DMS114 treated with DMSO at 0.1 percent for 48 hours (cell line): ENCODE data around the gene TUFM.
A peak's percentile ranks its signal among the peaks of the same experiment; 100 is the strongest.
"Not testable (repeated sequence)": the region's sequence is repeated elsewhere in the genome, so short reads cannot be mapped to it uniquely, and the experiment has no call there.

ENCODE experiments used
- DNase-seq: peaks from one replicate; lab custom pipeline; 2025; ENCODE audit not compliant: unreplicated experiment; lab: John Stamatoyannopoulos, UW

Gene TUFM

DNA sequence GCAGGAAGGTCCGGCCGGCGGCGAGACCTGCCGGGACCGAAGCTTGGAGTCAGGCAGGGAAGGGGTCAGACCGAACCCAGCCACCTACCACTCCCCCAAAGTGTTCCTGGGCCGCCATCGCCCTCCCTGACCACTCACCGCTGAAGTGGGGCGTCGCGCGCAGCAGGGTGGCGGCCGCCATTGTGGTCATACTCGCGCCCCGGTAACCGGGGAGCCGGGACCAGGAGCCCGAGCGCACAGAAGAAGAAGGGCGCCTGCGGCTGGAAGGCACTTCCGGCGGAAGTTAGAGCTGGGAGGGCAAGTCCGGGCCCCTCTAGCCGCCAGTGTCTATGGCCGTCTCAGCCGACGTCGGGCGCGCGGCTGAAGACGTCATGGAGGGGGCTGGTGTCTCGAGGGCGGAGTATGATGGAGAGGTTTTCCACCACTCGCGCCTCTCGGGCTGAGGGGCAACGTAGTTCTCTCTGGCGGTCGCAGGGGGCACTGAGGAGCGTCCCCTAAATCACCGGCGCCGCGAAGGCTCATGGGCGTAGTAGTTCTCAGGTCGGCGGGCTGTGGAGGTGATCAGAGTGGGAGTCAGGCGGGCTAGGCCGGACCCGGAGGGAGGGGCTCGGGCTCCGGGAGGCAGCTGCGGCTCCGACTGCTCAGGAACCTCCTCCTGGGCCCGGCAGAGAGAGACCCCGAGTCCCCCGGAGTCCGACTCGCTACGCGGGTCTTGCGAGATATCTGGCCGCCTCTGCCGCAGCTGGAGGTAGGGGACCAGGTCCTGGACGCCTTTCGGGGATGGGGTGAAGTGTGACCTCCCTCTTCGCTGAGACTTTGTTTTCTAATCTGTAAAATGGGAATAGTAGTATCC is at the start of gene TUFM:
Gene TUFM, minus strand, starts transcription at position 269 of the 853 bp plus-strand sequence. Its CDS starts 79 bp downstream, at position 190.
- DNase-seq: peak; percentile 93

DNA sequence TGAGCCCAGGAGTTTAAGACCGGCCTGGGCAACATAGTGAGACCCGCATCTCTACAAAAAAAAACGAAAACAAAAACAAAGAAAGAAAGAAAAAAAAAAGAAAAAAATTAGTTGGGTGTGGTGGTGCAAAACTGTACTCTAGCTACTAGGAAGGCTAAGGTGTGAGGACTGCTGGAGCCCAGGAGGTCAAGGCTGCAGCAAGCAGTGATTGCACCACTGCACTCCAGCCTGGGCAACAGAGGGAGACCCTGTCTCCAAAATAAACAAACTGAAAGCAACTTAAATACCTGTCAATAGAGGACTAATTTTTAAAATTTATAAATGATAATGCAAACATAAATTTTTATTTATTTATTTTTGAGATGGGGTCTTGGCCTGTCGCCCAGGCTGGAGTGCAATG is 49.5 kb upstream of the TUFM start:
- DNase-seq: no peak

DNA sequence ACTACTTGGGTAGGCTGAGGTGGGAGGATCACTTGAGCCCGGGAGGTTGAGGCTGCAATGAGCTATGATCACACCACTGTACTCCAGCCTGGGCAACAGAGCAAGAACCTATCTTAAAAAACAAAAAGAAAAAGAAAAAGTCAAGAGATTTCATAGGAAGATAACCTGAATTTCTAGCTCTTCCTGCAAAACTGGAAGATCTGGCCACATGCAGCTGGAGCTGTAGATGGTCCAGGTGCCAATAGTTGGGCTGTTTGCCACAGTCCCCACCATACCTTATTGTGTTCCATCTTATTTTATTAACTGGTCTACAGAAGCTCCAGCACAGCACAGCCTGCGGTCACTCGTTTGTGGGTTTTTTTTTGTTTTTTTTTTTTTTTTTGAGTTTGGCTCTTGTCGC is 47.1 kb upstream of the TUFM start:
- DNase-seq: no peak

DNA sequence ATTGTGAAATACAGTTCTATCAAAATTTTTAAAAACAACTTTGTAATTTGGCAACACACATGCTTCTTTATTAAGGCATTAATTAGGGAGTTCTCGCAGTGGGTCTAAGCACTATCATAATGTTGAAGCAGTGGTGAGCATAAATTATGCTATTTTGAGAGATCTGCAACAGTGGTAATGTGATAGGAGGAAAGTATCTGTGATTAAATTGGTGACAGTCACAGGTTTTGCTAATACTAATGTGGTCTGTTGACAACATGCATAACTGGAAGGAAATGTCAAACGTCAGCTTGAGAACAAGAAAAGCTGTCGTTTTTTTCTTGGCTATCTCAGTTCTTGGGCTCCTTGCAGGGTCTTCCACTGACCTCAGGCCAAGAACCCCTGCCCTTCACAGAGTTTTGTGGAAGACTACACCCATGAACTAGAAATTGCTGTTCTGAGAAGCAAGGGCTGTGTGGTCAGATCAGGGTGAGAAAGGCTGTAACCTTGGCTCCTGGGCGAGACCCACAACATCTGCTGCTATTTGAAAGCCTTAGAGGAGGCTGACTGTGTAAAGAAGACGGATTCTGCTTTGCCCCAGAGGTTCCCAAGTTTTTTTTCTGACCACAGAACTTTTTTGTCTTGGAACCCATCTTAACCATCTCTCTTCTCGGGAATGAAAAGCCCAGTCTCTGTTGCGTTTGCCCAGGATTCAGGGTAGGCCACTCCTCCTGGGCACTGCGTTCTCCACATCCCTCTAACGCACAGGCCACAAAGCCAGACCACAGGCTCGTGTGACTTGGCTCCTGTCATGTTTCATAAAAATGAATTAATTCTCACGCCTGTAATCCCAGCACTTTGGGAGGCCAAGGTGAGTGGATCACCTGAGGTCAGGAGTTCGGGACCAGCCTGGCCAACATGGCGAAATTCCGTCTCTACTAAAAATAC is 46.1 kb upstream of the TUFM start:
- DNase-seq: no peak

DNA sequence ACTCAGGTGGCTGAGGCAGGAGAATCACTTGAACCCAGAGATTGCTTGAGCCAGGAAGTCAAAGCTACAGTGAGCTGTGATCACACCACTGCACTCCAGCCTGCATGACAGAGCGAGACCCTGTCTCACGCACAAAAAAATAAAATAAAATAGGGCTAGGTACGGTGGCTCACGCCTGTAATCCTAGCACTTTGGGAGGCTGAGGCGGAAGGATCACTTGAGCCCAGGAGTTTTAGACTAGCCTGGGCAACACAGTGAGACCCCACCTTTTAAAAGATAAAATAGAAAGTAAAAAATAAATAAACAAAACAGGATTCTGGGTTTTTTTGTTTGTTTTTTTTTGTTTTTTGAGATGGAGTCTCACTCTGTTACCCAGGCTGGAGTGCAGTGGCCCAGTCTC is 44.2 kb upstream of the TUFM start:
- DNase-seq: not testable (repeated sequence)

DNA sequence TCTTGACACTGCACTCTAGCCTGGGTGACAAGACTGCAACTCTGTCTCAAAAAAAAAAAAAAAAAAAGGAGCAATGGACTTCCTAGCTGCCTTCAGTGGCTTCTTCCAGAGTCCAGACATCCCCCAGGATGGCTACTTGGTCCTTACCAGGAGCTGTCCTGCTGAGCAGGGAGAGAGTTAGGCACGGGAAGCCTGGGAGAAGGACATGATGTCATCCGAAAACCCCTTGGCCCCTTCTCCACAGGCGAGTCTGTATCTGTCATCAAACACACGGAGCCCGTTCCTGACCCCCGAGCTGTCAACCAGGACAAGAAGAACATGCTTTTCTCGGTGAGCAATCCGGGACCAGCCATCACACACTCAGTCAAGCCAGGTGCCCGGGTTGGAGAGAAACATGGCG is 40.8 kb upstream of the TUFM start:
- no peak for DNase-seq

DNA sequence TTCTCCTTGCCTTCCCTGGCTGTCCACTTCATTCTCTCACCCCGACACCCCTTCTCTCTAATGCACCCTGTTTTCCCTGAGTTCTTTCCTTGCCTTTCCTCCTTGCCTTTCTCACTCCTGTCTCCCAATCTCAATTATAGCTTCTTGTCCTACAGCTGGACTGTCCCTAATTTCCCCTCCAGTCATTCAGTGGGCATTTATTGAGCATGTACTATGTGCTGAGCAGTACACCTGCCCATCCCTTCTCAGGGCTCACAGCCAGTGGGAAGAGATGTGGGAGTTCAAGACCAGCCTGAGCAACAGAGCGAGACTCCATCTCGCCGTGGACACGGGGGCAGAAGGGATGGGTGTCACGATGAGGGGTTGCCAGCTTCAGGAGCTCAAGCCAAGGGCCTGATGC is 37.9 kb upstream of the TUFM start:
- no peak for DNase-seq

DNA sequence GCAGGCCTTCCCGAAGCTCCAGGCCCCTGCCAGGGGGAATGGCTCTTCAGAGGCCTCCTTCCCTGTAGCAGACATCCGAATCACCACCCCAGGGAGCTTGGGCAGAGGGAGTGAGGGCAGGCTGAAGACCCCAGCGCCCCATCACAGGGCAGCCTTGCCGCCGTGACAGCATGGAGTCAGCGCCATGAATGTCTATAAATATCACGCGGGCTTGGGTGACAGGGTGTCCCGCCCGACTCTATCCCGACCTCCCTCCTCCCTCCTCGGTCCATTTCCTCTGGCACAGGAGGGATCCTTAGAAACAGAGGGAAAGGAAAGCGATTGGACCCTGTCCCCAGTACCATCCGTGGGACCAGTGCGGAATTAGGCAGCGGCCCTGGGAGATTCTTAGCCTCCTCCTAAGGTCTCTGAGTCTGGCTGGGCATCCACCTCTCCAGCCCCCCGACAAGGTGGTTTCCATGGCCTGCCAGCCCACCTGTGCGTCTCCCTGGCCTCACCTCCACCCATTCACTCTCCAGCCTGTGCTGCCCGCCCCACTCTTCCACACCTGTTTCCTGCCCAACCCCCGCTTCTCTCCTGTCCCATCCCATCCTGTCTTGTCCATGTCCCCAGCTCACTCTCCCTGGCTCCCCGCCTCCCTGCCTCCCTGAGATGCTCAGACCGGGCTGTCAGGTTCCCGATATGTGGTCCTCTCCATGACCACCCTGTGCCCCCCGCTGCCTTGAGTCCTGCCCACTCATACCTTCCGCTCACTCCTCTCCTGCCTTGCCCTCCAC is 37.3 kb upstream of the TUFM start:
- DNase-seq: no peak

DNA sequence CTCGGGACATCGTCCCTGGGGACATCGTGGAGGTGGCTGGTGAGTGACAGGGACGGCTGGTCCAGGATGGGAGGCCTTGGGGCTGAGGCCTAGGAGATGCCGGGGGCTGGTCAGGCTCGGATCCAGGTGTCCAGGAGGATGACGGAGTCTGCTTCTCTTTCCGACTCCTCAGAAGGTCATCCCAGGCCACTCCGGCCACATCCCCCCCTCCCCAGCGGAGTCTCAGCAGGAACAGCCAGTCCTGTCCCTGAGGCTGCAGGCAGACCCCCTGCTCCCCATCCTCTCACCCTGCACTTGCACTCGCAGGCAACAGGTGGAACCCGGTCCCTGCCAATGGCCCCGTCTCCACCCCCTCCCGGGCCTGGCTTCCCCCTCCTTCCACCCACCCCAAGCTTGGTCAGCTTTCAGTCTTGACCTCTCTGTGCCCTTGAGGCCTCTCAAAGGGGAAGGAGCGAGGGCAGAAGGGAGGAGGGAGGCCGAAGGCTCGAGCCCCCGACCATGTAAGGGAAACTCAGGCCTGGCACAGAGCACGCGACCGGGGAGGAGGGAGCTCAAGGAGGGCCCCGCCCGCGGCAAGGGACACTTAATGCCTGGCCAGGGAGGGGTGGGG is 36.5 kb upstream of the TUFM start:
- no peak for DNase-seq

DNA sequence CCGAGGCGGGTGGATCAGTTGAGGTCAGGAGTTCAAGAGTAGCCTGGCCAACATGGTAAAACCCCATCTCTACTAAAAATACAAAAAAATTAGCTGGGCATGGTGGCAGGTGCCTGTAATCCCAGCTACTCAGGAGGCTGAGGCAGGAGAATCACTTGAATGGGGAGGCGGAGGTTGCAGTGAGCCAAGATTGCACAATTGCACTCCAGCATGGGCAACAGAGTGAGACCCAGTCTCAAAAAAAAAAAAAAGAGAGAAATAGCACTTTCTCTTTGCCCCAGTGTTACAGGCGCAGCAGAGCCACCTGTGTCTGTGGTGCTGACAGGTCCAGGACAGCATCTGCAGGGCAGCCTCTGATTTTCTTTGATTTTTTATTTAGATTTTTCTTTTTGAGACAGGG is 35.4 kb upstream of the TUFM start:
- not testable (repeated sequence) for DNase-seq

DNA sequence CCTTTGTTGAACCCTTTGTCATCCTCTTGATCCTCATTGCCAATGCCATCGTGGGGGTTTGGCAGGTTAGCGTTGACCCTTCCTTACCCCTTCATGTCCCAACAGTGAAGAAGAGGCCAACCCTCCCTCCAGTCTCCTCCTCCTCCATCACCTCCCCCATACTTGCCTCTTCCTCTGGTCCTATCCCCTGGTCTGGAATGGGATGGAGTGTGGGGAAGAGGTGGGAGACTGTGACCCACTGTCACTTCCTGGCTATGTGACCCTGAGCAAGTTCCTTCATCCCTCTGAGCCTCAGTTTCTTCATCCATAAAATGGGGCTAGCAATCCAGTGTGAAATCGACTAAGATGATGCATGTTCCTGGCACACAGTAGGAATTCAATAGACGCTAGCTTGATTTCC is 34.8 kb upstream of the TUFM start:
- no peak for DNase-seq

DNA sequence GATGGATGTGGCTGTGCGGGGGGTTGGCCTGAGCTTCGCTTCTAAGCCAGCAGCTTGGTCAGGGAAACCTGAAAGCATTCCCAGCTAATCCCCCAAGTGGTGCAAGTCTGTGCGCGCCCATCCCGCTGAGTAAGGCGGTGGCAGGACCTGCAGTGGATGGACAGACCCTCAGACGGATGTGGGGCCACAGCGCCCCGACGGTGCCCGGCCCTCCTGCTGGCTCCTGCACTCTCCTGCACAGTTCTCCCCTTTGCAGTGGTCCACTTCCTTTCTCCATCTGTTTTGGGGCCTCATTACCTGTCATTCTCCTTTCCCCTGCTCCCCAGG is 34.4 kb upstream of the TUFM start:
- DNase-seq: no peak

DNA sequence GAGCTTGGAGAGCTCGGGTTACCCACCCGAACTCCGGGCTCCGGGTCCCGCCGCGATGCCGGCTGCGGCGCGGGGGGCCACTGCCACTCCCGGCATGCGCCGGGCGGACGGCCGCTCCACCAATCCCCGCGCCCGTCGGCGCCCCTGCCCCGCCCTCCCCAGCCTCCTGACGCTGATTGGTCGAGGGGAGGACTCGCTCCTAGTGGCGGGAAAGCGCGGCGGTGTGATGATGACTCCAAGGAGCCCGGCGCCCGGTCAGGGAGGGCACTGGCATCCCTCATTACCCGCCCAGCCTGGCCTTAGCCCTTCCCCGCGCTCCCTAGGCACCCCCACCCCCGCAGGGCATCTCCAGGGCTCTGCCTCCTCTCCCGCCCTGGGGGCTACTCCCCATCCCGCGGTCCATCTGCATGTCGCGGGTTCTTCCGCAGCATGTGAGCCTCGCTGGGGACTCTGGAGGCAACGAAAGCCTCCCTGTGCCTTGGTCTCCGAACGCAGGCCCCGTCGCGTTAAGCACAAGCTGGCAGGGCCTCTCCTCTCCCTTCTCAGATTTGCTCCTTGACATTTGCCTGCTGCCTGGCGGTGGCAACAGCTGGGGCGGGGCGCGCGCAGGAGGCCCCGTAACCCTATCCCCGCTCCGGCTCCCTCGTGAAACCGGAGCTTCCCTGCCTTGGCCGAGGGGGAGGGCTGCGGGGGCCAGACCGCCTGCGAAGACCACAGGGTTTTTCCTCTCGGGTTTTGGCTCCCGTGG is 33.9 kb upstream of the TUFM start:
- peak; percentile 74 for DNase-seq

DNA sequence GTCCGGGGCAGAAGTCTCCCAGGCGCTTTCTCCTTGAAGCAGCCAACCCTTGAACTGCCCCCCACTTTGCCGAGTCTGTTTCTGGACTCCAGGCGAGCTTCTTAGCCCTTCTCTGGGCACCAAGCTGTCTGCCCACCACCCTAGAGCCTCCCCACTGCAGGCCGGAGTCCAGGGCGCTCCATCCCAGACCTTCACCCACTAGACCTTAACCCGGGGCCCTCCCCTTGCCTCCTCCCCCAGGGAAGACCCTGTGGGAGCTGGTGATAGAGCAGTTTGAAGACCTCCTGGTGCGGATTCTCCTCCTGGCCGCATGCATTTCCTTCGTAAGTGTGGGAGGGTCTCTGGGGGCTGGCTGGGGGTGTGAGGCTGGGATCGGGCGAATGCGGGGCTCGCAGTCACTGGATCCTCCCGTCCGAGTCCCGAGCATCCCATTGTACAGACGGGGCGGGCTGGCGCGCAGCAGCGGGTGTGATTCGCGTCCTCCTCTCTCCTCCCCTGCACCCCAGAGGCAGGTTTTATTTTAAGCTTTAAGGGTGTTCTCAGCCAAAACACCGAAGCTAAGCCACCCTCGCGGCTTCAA is 33.2 kb upstream of the TUFM start:
- DNase-seq: no peak

DNA sequence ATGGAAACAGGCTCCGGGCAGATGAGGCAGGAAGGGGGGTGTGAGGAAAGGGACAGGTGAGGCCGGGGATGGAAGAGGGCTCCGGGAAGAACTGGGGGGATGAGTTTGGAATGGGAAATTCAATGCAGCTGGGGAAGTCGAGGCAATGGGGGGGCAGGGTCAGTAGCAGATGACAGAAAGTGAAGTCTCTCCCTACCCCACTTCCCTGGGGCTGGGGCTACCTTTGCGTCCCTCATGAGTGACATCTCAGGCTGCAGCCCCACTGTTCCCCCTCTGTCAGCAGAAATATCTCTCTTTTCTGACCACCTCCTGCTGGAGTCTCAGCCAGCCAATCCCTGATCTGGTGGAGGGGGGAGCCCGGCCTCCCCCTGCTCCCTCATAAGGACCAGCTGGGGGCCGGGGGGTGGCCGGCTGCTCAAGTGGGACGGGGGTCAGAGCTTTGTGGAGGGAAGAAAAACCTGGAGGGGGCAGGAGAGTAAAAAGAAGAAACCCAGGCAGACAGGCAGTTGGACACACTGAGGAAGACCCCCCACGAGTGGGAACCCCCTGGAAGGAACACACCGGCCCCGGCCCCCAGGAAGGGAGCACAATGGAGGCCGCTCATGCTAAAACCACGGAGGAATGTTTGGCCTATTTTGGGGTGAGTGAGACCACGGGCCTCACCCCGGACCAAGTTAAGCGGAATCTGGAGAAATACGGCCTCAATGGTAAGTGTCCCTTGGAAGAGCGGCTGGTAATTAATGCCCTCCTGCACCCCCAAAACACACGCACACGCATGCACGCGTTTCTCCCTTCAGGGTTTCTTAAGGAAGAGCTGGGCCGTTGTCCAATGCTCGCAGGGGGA is 32.2 kb upstream of the TUFM start, which contains the start of gene ATP2A1:
Gene ATP2A1, plus strand, starts transcription at position 406 of the 844 bp plus-strand sequence. Its CDS starts 184 bp downstream, at position 590.
- no peak for DNase-seq

DNA sequence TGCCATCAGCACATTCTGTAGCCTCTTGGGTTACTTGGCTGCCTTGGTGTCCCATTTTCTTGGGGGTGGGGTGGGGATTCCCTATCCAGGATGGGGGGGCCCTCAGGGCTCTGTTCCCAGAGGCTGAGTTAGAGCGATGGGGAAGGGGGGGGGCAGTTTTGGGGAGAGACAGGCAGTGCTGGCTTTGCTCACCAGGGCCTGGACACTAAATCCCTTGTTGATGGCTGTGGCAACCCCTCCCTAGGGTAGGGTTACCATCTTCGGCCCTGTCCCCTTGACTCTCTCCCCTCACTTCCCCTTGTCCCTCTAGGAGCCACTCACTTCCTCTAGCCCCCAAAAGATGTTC is 31.5 kb upstream of the TUFM start:
- DNase-seq: no peak

DNA sequence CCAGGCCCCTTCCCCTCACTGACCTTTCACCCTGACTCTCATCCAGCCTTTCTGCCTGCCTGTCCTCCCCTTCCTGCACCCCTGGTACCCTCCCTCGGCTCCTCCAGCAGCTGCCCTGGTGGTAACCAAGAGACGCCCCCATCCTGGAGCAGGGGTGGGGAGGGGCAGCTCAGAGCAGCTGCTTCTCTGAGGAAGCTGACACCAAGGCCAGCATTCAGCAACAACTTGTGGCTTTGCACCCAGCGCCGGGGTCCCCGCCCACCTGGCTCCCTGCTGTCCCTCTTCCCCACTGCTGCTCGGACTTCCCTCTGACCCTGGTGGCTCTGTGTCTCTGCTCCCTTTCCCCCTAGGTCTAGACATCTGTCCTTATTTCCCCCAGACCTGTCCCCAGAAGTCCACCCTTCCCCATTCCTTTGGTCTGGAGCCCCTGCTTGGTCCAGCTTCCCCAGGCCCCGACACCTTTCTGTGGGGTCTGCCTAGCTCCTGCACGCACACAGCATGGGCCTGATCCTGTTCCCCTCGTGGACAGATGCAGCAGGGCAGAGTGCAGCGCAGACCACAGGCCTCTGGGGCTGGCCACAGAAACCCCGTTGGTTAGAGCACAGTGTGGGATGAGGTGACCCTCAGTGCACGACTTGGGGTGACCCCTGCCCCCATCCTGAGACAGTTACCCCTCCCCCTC is 31.0 kb upstream of the TUFM start:
- no peak for DNase-seq

DNA sequence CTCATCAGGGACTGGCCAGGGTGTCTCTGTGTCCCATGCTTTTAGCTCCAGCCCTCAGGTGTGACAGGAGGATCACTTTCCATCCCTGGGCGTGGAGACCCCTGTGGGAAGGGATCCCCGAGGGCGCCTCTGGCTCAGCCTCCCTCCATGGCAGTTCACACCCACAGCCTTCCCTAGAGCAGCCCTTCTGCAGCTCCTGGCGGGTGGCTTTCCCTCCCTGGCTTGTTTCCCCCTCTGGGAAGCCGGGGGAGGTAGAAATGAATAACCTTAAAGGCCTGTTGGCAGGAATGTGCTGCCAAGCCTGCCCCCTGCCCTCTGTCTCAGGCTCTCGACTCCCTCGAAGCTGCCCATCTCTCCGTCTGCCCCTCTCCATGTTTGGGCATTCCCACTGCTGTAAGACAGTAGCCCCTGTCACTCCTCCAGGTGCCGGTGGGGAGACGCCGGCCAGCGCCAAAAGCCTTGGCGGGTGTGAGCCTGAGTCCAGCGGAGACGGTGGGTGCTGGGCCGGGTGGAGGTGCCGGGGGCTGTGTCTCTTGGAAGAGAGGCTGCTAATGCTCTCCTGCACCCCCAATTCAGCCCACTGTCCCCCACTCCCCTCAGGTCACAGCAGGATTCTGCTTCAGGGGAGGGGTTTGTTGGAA is 30.0 kb upstream of the TUFM start:
- no peak for DNase-seq
